ENCODE measurements around the gene FRMD4B.

DNA sequence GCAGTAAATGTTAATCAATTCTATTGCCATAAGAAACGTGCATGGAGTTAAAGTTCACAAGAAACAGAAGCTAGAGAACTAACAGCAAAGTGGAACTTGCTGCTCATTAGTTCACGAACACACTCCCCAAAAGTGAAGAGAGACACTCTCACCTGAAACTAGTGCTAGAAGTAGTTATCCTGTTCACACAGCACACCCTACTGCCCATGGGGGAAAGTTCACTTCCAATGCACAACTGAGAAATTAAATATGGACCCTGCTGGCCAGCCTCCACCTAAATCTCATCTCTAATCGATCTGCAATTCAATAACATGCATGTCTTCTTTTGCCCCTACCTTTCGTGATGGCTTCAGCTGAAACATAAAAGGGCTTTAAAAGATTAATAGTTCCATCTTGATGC, 39.4 kb upstream of the FRMD4B start:
- TF ChIP-seq, protein P1, sequence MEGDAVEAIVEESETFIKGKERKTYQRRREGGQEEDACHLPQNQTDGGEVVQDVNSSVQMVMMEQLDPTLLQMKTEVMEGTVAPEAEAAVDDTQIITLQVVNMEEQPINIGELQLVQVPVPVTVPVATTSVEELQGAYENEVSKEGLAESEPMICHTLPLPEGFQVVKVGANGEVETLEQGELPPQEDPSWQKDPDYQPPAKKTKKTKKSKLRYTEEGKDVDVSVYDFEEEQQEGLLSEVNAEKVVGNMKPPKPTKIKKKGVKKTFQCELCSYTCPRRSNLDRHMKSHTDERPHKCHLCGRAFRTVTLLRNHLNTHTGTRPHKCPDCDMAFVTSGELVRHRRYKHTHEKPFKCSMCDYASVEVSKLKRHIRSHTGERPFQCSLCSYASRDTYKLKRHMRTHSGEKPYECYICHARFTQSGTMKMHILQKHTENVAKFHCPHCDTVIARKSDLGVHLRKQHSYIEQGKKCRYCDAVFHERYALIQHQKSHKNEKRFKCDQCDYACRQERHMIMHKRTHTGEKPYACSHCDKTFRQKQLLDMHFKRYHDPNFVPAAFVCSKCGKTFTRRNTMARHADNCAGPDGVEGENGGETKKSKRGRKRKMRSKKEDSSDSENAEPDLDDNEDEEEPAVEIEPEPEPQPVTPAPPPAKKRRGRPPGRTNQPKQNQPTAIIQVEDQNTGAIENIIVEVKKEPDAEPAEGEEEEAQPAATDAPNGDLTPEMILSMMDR (IDR thresholded peaks at IDR 0.05), result peak in 4 of 6 experiments; percentile 42 to 57 (median 54)
- TF ChIP-seq POLR2A (IDR thresholded peaks at IDR 0.05), result no peak
